Measurements from ENCODE around the gene GABRG3. TPM values are rescaled to one million over a fixed set of nuclear protein-coding genes. Genes with fewer than 3 reads are reported as not detected.
"Not testable (repeated sequence)": the region's sequence is repeated elsewhere in the genome, so short reads cannot be mapped to it uniquely, and the experiment has no call there.

GABRG3 gene
- total and polyA plus RNA-seq, 12 donors, result not detected

- H3K9me3 ChIP-seq, result peaks cover 0 to 40% (median 0%) of the 10 kb centered on the region in 11 donors
- ATAC-seq (no peak), DNase-seq (no peak)
- intact Hi-C loops (cut with DNase I), result no loop called here
- WGBS, 2 donors, result 75 to 79% methylated on average over 13 of the region's 13 CpGs
- H3K4me3 ChIP-seq, result no peak overlapping the region
- TF ChIP-seq CTCF (IDR thresholded peaks at IDR 0.05), result no peak
- H3K4me1 ChIP-seq, result no peaks in the 10 kb centered on the region
- H3K27ac ChIP-seq, result no peak overlapping the region
- H3K27me3 ChIP-seq, result no peaks in the 10 kb centered on the region
- no peaks in the 10 kb centered on the region for H3K36me3 ChIP-seq
Measured at GRCh38 chr15:27182561-27183110, 211.7 kb downstream of the GABRG3 start.

DNA sequence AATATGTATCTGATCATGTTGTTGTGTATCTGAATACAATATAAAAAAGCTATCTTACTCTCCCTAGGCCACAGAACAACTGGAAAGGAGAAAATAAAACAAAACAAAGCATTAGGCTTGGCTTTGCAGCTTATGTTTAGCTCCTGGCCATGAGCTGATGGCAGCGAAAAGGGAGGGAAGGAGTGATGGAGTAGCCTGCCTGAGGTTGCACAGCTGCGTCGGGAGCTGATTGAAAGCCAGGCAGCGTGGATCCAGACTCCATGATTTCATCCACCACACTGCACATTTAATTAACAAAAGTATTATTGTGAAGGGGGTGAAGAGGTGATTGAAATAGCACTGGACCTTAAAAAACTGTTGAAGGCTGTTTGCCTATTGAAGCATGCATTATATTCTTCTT lies 212.2 kb downstream of the GABRG3 start:
- H3K27ac ChIP-seq, result no peak overlapping the region
- no peak for ATAC-seq
- H3K27me3 ChIP-seq, result no peaks in the 10 kb centered on the region
- H3K4me1 ChIP-seq, result no peaks in the 10 kb centered on the region
- no peak for DNase-seq
- H3K9me3 ChIP-seq, result peaks cover 0 to 34% (median 0%) of the 10 kb centered on the region in 11 donors
- H3K4me3 ChIP-seq, result no peak overlapping the region
- WGBS, 2 donors, result 68 to 81% methylated on average over 4 of the region's 4 CpGs
- no peaks in the 10 kb centered on the region for H3K36me3 ChIP-seq
- intact Hi-C loops (cut with DNase I), result no loop called here
- no peak for TF ChIP-seq CTCF (IDR thresholded peaks at IDR 0.05)

GRCh38 chr15:27191515-27191914 lies 220.5 kb downstream of the GABRG3 start:
- H3K36me3 ChIP-seq; H3K27me3 ChIP-seq; H3K4me3 ChIP-seq; H3K4me1 ChIP-seq; H3K27ac ChIP-seq; ATAC-seq; intact Hi-C loops (cut with DNase I); DNase-seq: not testable (repeated sequence)
- 74 to 76% methylated on average over 4 of the region's 4 CpGs for WGBS, 2 donors
- H3K9me3 ChIP-seq, result peaks cover 0 to 40% (median 0%) of the 10 kb centered on the region in 11 donors

DNA sequence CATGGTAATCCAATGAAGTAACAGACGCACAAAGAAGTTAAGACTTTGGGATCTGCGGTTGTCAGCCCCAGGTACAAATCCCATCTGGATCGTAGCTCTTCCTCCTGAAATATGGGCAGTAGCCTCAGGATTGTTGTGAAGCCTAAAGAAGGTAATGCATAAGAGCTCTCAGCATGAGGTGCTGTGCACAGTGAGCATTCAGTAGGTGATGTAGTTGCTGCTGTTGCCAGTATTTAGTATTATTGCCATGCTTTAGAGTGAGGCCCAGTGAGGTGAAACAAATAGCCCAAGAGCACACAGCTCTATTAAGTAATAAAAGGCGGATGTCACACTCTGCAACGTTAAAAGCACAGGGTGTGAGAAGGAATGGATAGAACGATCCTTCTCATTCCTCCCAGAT lies 225.7 kb downstream of the GABRG3 start:
- ATAC-seq (no peak), DNase-seq (no peak)
- no peak overlapping the region for H3K27ac ChIP-seq
- H3K4me3 ChIP-seq, result no peak overlapping the region
- H3K36me3 ChIP-seq, result no peaks in the 10 kb centered on the region
- 83% methylated on average over 6 of the region's 6 CpGs for WGBS, 2 donors
- TF ChIP-seq CTCF (IDR thresholded peaks at IDR 0.05), result no peak
- no peaks in the 10 kb centered on the region for H3K4me1 ChIP-seq
- H3K27me3 ChIP-seq, result no peaks in the 10 kb centered on the region
- intact Hi-C loops (cut with DNase I), result no loop called here
- peaks cover 0 to 24% (median 0%) of the 10 kb centered on the region in 11 donors for H3K9me3 ChIP-seq

GRCh38 chr15:27201425-27201824 lies 230.4 kb downstream of the GABRG3 start:
- DNase-seq, result no peak
- Histone ChIP-seq H3K27me3 (no peaks in the 10 kb centered on the region), H3K27ac (no peak overlapping the region), H3K4me1 (no peaks in the 10 kb centered on the region), H3K36me3 (no peaks in the 10 kb centered on the region), H3K4me3 (no peak overlapping the region), H3K9me3 (peaks cover 0 to 15% (median 0%) of the 10 kb centered on the region in 11 donors)
- 73 to 88% methylated on average over 3 of the region's 3 CpGs for WGBS, 2 donors
- ATAC-seq, result no peak
- TF ChIP-seq CTCF (IDR thresholded peaks at IDR 0.05), result no peak
- intact Hi-C loops (cut with DNase I), result loop anchor here in 1 of 10 donors (10.0 kb wide), 1 partner anchor 57 kb away; no protein-coding TSS in a partner anchor
